ENCODE data around the gene CARD11. TPM values are rescaled to one million over a fixed set of nuclear protein-coding genes. Genes with fewer than 3 reads are reported as not detected.
A peak's percentile ranks its signal among the peaks of the same experiment; 100 is the strongest.

Gene CARD11
- total RNA-seq, 1 donor from 2014 or later, result 6.3 TPM

DNA sequence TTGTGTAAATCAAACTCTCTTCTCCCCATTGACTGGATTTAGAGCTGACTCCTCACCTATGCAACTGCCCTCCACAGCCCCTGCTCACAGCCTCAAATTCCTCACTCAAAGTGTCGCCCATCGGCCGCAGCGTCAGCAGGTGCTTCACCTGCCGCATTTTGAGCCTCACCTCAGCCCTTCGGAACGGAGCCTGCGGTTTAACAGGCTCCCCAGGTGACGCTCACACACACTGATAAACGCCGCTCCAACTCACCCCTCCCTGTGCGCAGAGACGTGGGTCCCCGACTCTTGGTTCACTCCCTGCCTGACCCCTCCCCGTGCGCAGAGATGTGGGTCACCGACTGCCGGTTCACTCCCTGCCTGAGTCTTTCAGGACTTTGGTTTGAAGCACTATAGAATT lies 57.1 kb downstream of the CARD11 start:
- Histone ChIP-seq H3K4me3 (ENCODE audit: low read depth, low read length) (no peak overlapping the region), H3K36me3 (ENCODE audit: control insufficient read depth, insufficient read depth, low read length) (no peaks in the 10 kb centered on the region), H3K27me3 (ENCODE audit: control insufficient read depth, insufficient read depth, low read length) (no peaks in the 10 kb centered on the region)
- TF ChIP-seq, protein P1, sequence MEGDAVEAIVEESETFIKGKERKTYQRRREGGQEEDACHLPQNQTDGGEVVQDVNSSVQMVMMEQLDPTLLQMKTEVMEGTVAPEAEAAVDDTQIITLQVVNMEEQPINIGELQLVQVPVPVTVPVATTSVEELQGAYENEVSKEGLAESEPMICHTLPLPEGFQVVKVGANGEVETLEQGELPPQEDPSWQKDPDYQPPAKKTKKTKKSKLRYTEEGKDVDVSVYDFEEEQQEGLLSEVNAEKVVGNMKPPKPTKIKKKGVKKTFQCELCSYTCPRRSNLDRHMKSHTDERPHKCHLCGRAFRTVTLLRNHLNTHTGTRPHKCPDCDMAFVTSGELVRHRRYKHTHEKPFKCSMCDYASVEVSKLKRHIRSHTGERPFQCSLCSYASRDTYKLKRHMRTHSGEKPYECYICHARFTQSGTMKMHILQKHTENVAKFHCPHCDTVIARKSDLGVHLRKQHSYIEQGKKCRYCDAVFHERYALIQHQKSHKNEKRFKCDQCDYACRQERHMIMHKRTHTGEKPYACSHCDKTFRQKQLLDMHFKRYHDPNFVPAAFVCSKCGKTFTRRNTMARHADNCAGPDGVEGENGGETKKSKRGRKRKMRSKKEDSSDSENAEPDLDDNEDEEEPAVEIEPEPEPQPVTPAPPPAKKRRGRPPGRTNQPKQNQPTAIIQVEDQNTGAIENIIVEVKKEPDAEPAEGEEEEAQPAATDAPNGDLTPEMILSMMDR (IDR thresholded peaks at IDR 0.05; ENCODE audit: insufficient read depth, low read length, severe bottlenecking), result no peak
- FAIRE-seq, result peak; percentile 40
- no peak for DNase-seq (ENCODE audit: low read depth)

DNA sequence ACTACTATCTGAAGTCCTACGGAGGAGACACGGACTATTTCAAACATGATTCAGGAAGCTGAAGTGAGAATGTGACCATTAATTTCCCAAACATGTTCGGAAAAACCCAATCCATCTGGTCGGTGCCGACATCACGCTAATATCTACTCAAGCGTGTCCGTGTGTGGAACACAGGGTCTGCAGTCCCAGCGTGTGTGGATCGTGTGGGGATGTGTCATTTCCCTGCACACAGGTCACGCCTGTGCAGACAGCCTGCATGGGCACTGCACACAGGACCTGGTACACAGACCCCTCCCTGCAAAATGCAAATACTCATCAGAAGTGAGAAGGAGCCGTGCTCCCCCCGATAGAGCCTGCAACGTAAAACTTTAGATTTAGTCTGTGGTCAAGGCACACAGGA lies 57.8 kb downstream of the CARD11 start:
- H3K36me3 ChIP-seq (ENCODE audit: control insufficient read depth, insufficient read depth, low read length), result no peaks in the 10 kb centered on the region
- DNase-seq (ENCODE audit: low read depth), result no peak
- H3K27me3 ChIP-seq (ENCODE audit: control insufficient read depth, insufficient read depth, low read length), result no peaks in the 10 kb centered on the region
- peak; percentile 40 for FAIRE-seq
- no peak overlapping the region for H3K4me3 ChIP-seq (ENCODE audit: low read depth, low read length)
- TF ChIP-seq, protein P1 (IDR thresholded peaks at IDR 0.05; ENCODE audit: insufficient read depth, low read length, severe bottlenecking), result no peak

DNA sequence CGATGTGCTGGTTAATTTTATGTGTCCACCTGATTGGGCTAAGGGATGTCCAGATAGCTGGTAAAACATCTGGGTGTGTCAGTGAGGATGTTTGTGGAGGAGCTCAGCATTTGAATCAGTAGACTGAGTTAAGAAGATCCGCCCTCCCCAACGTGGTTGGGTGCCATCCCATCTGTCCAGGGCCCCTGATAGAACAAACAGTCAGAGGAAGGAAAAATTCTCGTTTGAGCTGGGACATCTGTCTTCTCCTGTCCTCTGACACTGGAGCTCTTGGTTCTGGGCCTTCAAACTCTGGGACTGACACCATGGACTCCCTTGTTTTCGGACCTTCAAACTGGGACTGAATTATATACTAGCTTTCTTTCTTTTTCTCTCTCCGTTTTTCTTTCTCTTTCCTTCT lies 59.6 kb downstream of the CARD11 start:
- FAIRE-seq, result no peak
- Histone ChIP-seq H3K36me3 (ENCODE audit: control insufficient read depth, insufficient read depth, low read length) (no peaks in the 10 kb centered on the region), H3K4me3 (ENCODE audit: low read depth, low read length) (no peak overlapping the region), H3K27me3 (ENCODE audit: control insufficient read depth, insufficient read depth, low read length) (no peaks in the 10 kb centered on the region)
- TF ChIP-seq, protein P1 (IDR thresholded peaks at IDR 0.05; ENCODE audit: insufficient read depth, low read length, severe bottlenecking), result no peak
- no peak for DNase-seq (ENCODE audit: low read depth)

DNA sequence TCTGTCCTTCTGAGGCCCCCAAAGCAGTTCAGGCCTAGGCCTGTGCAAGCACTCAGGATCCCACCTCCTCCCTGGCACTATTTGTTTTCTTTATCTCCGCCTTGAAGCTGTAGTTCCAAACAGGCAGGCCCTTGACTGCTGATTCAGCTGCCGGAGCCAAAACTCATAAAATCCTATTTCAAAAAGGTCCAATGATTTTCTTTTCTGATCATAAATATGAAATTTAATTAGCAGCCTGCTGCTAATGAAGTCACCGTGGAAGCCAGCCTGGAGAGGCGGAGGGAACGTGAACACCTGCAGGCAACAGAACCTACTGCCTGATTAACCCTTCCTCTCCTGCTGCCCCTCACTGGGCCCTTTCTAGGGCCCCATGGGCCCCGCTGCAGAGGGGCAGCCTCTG lies 60.1 kb downstream of the CARD11 start:
- TF ChIP-seq, protein P1 (IDR thresholded peaks at IDR 0.05; ENCODE audit: insufficient read depth, low read length, severe bottlenecking), result no peak
- Histone ChIP-seq H3K4me3 (ENCODE audit: low read depth, low read length) (no peak overlapping the region), H3K27me3 (ENCODE audit: control insufficient read depth, insufficient read depth, low read length) (no peaks in the 10 kb centered on the region), H3K36me3 (ENCODE audit: control insufficient read depth, insufficient read depth, low read length) (no peaks in the 10 kb centered on the region)
- FAIRE-seq (no peak), DNase-seq (ENCODE audit: low read depth) (no peak)

DNA sequence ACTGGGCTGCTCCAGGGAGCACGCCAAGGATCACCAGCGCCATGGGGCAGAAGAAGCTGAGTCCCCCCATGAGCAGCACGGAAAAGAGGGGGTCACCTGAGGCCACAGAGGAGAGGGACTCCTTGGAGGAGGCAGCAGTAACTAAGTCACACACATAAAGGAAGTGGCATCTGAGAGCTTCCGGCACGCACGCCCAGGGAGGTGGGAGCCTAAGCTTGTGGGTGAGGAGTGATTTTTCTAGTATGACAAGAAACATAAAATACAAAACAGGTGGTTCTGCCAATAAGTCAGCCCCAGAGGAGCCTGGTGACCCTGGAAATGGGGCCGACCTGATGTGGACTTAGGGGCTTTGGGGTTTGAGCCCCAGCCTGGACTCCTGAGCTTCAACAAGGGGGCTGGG lies 60.8 kb downstream of the CARD11 start:
- no peaks in the 10 kb centered on the region for H3K27me3 ChIP-seq (ENCODE audit: control insufficient read depth, insufficient read depth, low read length)
- FAIRE-seq (no peak), DNase-seq (ENCODE audit: low read depth) (no peak)
- no peak overlapping the region for H3K4me3 ChIP-seq (ENCODE audit: low read depth, low read length)
- H3K36me3 ChIP-seq (ENCODE audit: control insufficient read depth, insufficient read depth, low read length), result no peaks in the 10 kb centered on the region
- TF ChIP-seq, protein P1 (IDR thresholded peaks at IDR 0.05; ENCODE audit: insufficient read depth, low read length, severe bottlenecking), result no peak

DNA sequence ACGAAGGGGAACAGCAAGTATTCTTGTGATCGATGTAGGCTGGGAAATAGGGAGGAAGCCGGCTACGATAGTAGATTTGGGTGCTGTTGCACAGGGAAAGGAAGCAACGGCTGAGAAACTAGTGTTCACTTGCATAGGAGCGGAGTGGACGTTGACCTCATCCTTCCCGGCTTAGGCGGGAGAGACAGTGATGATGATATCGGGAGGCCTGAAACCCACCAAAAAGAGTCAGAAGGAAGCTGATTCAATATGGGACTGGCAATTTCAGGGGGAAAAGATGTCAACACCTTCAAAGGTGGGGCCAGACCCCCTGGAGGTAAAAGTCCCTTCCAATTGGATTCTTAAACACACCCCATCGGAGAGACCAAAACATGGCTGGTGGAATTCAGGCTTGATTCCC lies 61.3 kb downstream of the CARD11 start:
- FAIRE-seq, result no peak
- H3K36me3 ChIP-seq (ENCODE audit: control insufficient read depth, insufficient read depth, low read length), result no peaks in the 10 kb centered on the region
- no peaks in the 10 kb centered on the region for H3K27me3 ChIP-seq (ENCODE audit: control insufficient read depth, insufficient read depth, low read length)
- DNase-seq (ENCODE audit: low read depth), result no peak
- TF ChIP-seq, protein P1 (IDR thresholded peaks at IDR 0.05; ENCODE audit: insufficient read depth, low read length, severe bottlenecking), result no peak
- no peak overlapping the region for H3K4me3 ChIP-seq (ENCODE audit: low read depth, low read length)
